ENCODE results near the gene AUTS2. TPM values are rescaled to one million over a fixed set of nuclear protein-coding genes. Genes with fewer than 3 reads are reported as not detected.

Gene AUTS2
- total RNA-seq, 1 donor from 2014 or later: 1.2 TPM

GRCh38 chr7:70527520-70528115 is 929.3 kb downstream of the AUTS2 start:
- DNase-seq: no peak

DNA sequence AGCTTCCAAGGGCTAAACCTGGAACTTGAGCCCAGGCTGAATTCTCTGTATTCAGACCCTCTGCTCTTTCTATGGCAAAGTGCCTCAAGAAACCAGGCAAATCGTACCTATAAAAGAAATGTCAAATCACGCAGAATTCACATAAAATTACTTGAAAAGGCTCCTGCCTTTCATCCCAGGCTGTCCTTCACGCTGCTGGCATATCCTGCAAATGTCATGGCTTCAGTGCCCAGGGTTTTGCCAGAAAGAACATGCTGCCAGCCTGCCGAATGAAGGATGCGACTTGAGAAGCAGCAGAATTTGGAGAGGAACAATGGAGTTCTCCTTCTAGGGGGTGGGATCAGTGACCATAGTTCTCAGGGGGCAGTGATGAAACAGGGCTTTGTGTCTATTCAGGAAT is 931.2 kb downstream of the AUTS2 start:
- no peak for DNase-seq

GRCh38 chr7:70529914-70530585 is 931.8 kb downstream of the AUTS2 start:
- no peak for DNase-seq

- DNase-seq: no peak
Observed at GRCh38 chr7:70533614-70534013, 935.3 kb downstream of the AUTS2 start.

DNA sequence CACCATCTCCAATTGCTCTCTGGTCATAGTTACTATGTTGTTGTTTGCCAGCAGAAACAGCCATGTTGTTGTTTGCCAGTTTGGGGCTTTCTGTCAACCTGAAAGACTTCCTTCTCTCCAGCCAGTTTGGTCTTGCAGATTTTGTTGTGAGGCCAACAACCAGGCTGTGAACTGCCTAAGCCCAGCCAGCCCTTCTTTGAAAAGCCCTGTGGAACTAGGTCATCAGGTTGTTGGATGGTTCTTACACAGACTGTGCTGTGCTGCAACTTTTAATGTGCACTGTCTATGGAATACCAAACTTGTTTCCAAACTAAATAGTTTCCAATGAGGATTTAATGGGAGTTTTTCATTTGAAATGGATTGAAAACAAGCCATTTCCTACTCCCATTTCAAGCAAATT is 940.9 kb downstream of the AUTS2 start:
- no peak for DNase-seq

- no peak for DNase-seq
Observed at GRCh38 chr7:70539617-70540016, 941.3 kb downstream of the AUTS2 start.

GRCh38 chr7:70540641-70541040 is 942.4 kb downstream of the AUTS2 start:
- no peak for DNase-seq

DNA sequence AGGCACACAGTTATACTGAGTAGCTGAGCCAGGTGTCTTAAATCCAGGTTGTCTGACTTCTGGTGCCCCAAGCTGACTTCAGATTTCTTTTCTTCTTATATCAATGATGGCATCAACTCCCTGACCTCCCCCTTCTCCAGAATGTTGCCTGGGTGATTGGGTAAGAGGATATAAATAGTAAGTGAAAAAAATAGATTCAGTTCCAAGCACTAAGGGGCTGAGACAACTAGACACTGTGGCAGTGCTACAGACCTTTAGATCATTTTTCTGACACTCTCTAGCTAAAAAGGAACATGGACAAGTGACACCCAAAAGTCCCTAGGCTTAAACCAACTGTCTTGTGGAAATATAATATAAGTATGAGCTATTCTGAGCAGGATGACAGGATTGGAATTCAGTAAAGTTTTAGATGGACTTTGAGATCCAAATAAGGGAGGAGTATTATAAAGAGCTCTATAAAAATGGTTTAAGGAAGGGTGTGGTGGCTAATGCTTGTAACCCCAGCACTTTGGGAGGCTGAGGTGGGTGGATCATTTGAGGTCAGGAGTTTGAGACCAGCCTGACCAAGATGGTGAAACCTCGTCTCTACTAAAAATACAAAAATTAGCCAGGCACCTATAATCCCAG is 944.6 kb downstream of the AUTS2 start:
- DNase-seq: no peak

DNA sequence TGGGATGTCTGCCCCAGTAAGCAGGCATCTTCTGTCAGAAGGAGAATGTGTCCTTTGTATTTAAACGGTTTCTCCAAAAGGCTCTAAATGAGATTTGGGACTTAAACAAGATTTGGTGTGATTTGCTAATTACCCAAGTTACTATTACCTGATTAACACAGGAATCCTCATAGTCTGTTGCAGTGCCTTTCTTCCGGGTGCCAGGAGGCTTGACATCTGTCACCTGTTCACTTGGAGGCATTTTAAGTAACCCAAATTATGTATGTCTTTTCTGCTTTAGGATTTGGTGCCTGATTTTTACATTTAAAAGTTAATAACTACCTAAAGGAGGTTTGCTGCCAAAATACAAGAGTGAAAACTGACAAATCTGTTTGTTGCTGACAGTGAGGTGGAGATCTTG is 945.7 kb downstream of the AUTS2 start:
- no peak for DNase-seq

DNA sequence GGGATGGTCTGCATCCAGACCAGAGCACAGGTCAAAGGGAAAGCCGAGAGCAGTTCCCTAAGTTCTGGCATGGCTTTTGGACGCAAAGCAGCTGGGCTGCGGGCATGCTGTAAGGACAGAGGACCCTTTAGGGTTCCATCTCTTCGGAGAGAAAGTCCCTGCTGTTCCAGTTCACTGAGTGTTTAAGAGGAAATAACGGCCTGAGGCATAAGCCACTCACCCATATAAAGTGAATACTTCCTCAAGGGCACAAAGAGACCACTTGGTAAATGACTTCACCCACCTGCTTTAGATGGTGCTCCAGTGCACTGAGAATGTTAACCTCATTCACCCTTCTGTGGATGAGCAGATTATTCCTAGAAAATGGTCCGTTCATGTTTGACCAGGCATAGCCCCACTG is 946.9 kb downstream of the AUTS2 start:
- no peak for DNase-seq

GRCh38 chr7:70552141-70552540 is 953.9 kb downstream of the AUTS2 start:
- DNase-seq: no peak

- DNase-seq: no peak
Observed at GRCh38 chr7:70553364-70553763, 955.1 kb downstream of the AUTS2 start.

GRCh38 chr7:70554646-70555045 is 956.4 kb downstream of the AUTS2 start:
- DNase-seq: no peak

DNA sequence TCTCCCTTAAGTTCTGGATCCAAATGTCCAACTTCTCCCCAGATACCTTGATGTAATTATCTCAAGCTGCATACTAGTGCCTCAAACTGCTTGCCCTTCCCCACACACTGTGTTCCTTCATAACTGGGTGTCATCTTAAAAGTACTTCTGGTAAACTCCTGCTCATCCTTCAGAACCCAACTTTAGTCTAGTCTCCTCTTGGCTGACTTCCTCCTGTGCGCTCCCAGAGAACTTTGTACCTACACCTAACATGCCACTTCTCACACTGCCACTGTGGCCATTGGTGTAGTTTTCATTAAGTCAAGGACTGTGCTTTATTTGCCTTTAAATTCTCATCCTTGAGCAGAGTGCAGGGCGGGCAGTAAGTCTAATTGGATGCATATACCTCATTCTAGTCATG is 958.5 kb downstream of the AUTS2 start:
- no peak for DNase-seq

DNA sequence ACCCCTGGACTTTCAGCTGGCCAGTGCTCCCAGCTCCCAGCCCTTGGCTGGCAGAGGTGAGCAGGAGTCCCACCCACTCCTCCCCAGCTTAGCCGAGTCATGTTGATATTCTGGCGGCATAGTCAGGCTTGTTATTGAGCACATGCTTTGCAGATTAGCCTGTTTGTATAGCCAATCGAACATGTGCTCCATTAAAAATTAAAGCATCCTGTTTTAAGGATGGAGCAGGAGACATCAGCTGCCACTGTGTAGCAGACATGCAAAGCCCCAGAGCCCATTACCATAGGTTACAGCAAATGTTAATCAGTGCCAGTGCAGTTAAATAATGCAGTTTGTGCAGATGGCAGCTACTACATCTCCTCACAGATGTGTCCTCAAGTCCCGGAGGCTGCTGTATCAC is 959.1 kb downstream of the AUTS2 start:
- no peak for DNase-seq

DNA sequence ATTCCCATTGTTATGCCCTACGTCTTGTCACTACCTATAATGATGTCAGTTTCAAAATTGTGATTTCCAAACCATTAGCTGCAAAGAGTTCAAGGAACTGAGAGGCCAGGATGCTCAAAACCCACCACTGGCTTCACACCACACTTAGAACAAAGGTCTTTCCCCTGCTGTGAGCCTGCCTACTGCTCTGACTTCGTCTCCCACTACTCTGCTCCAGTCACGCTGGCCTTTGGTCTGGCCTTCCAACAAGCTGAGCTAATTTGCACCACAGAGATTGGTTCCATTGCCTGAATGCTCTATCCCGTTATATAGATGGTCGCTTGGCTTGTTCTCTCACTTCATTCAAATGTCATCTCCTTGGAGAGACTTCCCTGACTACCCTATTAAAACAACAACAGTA is 961.5 kb downstream of the AUTS2 start:
- DNase-seq: no peak

DNA sequence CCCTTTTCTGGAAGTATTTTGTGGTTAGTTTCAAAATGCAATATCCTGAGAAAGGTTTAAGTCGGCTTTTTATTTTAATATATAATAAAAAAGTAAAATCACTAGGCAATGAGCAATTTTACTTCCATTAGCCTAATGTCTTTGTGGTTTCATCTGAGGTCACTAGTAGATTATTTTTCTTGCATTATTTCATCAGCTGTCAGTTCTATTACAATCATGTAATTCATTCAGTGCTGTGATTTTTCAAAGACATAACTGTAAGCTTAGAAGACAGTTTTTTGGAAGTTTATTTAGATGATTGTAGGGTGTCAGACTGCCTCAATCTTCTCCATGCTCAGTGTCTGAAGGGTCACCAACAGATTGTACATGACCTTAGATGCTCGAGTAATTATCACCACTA is 965.7 kb downstream of the AUTS2 start:
- no peak for DNase-seq

- DNase-seq: no peak
Observed at GRCh38 chr7:70565721-70566370, 967.6 kb downstream of the AUTS2 start.

DNA sequence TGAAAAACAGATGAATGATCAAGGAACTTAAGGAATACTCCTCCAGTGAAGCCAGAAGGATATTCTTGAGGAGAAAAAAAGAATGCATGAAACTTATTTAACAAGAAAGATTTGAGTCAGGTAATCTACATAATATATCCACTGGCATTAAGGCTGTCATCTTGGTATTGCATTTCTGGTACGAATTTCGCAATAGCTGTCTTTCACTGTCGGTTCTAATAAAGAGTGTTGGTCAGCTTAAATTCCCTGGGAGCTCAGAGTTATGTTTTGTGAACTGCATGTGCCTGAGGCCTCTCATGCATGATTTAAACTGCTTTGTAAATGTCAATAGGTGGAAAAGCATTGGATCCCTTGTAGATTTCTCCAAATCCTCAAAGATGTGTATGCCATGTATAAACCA is 968.4 kb downstream of the AUTS2 start:
- no peak for DNase-seq

GRCh38 chr7:70568674-70569334 is 970.5 kb downstream of the AUTS2 start:
- DNase-seq: no peak

DNA sequence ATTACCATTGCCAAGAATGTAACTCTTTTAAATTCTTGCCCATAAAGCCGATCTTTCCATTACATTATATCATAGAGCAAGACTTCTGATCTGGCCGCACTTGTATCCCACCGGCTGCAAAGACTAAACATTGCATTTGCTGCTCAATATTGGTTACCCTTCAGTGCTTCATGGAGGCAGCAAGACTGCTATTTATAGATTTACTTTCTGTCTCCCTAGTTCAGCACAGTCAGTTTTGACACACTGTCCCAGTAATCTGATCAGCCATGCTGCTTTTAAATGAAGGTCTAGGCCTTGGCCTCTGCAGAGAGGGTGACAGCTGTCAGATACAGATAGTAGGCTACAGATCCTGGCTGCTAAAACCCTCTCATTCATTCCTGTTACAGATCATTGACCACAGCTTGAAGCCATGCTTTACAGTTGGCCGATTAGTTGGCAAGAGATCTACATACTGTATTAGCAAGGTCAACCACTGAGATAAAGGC is 971.1 kb downstream of the AUTS2 start:
- no peak for DNase-seq

GRCh38 chr7:70570029-70570428 is 971.8 kb downstream of the AUTS2 start:
- DNase-seq: no peak

GRCh38 chr7:70570961-70571360 is 972.7 kb downstream of the AUTS2 start:
- no peak for DNase-seq

All from dermis blood vessel endothelial cell (primary cell).